Activated CD4-positive, alpha-beta T cell treated with anti-CD3 and anti-CD28 coated beads, Interleukin-2, amount 50 U/mL, for 4 hours (primary cell): ENCODE data around the gene PTPRM.

ENCODE experiments used
- DNase-seq, 2 experiments: peaks; one replicate each; pipeline ENCODE4 v3.0.0-alpha.2; 2020

PTPRM gene

GRCh38 chr18:7902399-7902839 lies 335.3 kb downstream of the PTPRM start:
- DNase-seq: no peak

- no peak for DNase-seq
Observed at GRCh38 chr18:7904529-7904928, 337.4 kb downstream of the PTPRM start.

GRCh38 chr18:7908681-7909299 lies 341.7 kb downstream of the PTPRM start:
- DNase-seq: no peak

- no peak for DNase-seq
Observed at GRCh38 chr18:7914834-7915670, 347.9 kb downstream of the PTPRM start.

- DNase-seq: no peak
Observed at GRCh38 chr18:7918701-7919100, 351.6 kb downstream of the PTPRM start.

- no peak for DNase-seq
Observed at GRCh38 chr18:7919565-7919964, 352.4 kb downstream of the PTPRM start.

GRCh38 chr18:7921938-7922587 lies 354.9 kb downstream of the PTPRM start:
- DNase-seq: no peak

GRCh38 chr18:7923105-7923504 lies 356.0 kb downstream of the PTPRM start:
- no peak for DNase-seq

- DNase-seq: no peak
Observed at GRCh38 chr18:7924616-7925015, 357.5 kb downstream of the PTPRM start.

GRCh38 chr18:7926526-7926925 lies 359.4 kb downstream of the PTPRM start:
- DNase-seq: no peak

GRCh38 chr18:7927119-7927518 lies 360.0 kb downstream of the PTPRM start:
- DNase-seq: no peak

- no peak for DNase-seq
Observed at GRCh38 chr18:7931763-7932162, 364.6 kb downstream of the PTPRM start.

- no peak for DNase-seq
Observed at GRCh38 chr18:7937268-7937667, 370.2 kb downstream of the PTPRM start.

GRCh38 chr18:7939521-7939920 lies 372.4 kb downstream of the PTPRM start:
- no peak for DNase-seq

- no peak for DNase-seq
Observed at GRCh38 chr18:7940379-7940778, 373.3 kb downstream of the PTPRM start.

- DNase-seq: no peak
Observed at GRCh38 chr18:7940971-7941370, 373.9 kb downstream of the PTPRM start.

- no peak for DNase-seq
Observed at GRCh38 chr18:7941533-7941932, 374.4 kb downstream of the PTPRM start.

- DNase-seq: no peak
Observed at GRCh38 chr18:7945882-7946281, 378.8 kb downstream of the PTPRM start.

GRCh38 chr18:7946734-7947377 lies 379.7 kb downstream of the PTPRM start:
- DNase-seq: no peak

- peak in 1 of 2 experiments; percentile 10 for DNase-seq
Observed at GRCh38 chr18:7950380-7951136, 383.4 kb downstream of the PTPRM start.

GRCh38 chr18:7953095-7953958 lies 386.2 kb downstream of the PTPRM start:
- DNase-seq: no peak

- no peak for DNase-seq
Observed at GRCh38 chr18:7954238-7954637, 387.1 kb downstream of the PTPRM start.
